Activated naive CD8-positive, alpha-beta T cell treated with anti-CD3 and anti-CD28 coated beads, Interleukin-2, amount 50 U/mL, for 16 hours (primary cell): Measurements from ENCODE around the gene SLAMF8.
A peak's percentile ranks its signal among the peaks of the same experiment; 100 is the strongest.

Experiments
- DNase-seq: peaks from one replicate; pipeline ENCODE4 v3.0.0-alpha.2; 2020; ENCODE audit warnings: low read depth, low spot score

SLAMF8 gene

GRCh38 chr1:159845751-159846629 lies 19.3 kb downstream of the SLAMF8 start:
- DNase-seq, result no peak

- no peak for DNase-seq
Measured at GRCh38 chr1:159847231-159847630, 20.6 kb downstream of the SLAMF8 start.

- no peak for DNase-seq
Measured at GRCh38 chr1:159848326-159848725, 21.7 kb downstream of the SLAMF8 start.

- DNase-seq, result no peak
Measured at GRCh38 chr1:159849626-159850366, 23.1 kb downstream of the SLAMF8 start.

- no peak for DNase-seq
Measured at GRCh38 chr1:159851407-159851806, 24.7 kb downstream of the SLAMF8 start.

GRCh38 chr1:159853417-159854115 lies 26.9 kb downstream of the SLAMF8 start:
- no peak for DNase-seq

- DNase-seq, result no peak
Measured at GRCh38 chr1:159854116-159854692, 27.5 kb downstream of the SLAMF8 start.

GRCh38 chr1:159854693-159855192 lies 28.1 kb downstream of the SLAMF8 start:
- peak; percentile 40 for DNase-seq

GRCh38 chr1:159855709-159856108 lies 29.0 kb downstream of the SLAMF8 start:
- DNase-seq, result no peak

GRCh38 chr1:159856576-159856975 lies 29.9 kb downstream of the SLAMF8 start:
- no peak for DNase-seq

GRCh38 chr1:159857889-159858288 lies 31.2 kb downstream of the SLAMF8 start:
- DNase-seq, result no peak

- DNase-seq, result no peak
Measured at GRCh38 chr1:159859767-159860322, 33.2 kb downstream of the SLAMF8 start.

GRCh38 chr1:159860456-159860855 lies 33.8 kb downstream of the SLAMF8 start:
- DNase-seq, result no peak

- DNase-seq, result no peak
Measured at GRCh38 chr1:159861218-159861617, 34.5 kb downstream of the SLAMF8 start.

GRCh38 chr1:159862031-159862430 lies 35.4 kb downstream of the SLAMF8 start:
- no peak for DNase-seq

- no peak for DNase-seq
Measured at GRCh38 chr1:159862557-159862956, 35.9 kb downstream of the SLAMF8 start, which contains the start of gene VSIG8. Gene VSIG8, minus strand, starts transcription at chr1:159862657. Its CDS starts 136 bp downstream, at chr1:159862521.

GRCh38 chr1:159864262-159864661 lies 37.6 kb downstream of the SLAMF8 start:
- no peak for DNase-seq

- no peak for DNase-seq
Measured at GRCh38 chr1:159866066-159866465, 39.4 kb downstream of the SLAMF8 start.

- DNase-seq, result no peak
Measured at GRCh38 chr1:159866905-159867663, 40.4 kb downstream of the SLAMF8 start.

GRCh38 chr1:159867664-159868026 lies 41.0 kb downstream of the SLAMF8 start:
- no peak for DNase-seq

- no peak for DNase-seq
Measured at GRCh38 chr1:159868766-159869165, 42.1 kb downstream of the SLAMF8 start.
